HCT116 (cell line): ENCODE results near the gene HES5.

Source experiments
- CEBPB ChIP-seq: IDR thresholded peaks from 2 replicates; pipeline ENCODE4 v1.6.1; 2012; ENCODE audit warnings: low read depth
- EZH2 ChIP-seq: fragments of 200-600 bp; sonication (generic); IDR thresholded peaks from 2 replicates; pipeline ENCODE4 v1.6.1; 2017; ENCODE audit warnings: antibody characterized with exemption, mixed run types
- FOSL1 ChIP-seq: IDR thresholded peaks from 2 replicates; pipeline ENCODE4 v1.6.1; 2012; ENCODE audit warnings: low read depth
- POLR2A ChIP-seq: IDR thresholded peaks from 2 replicates; pipeline ENCODE4 v1.7.0; 2011; ENCODE audit warnings: borderline replicate concordance; ENCODE audit not compliant: insufficient read depth, insufficient read length; ENCODE audit errors: extremely low read depth
- POLR2AphosphoS5 ChIP-seq: IDR thresholded peaks from 2 replicates; pipeline ENCODE4 v1.6.1; 2011; ENCODE audit warnings: mild to moderate bottlenecking, low read depth, low read length, moderate library complexity
- RAD21 ChIP-seq: IDR thresholded peaks from 2 replicates; pipeline ENCODE4 v1.6.1; 2012; ENCODE audit warnings: low read depth, mild to moderate bottlenecking
- SRF ChIP-seq: IDR thresholded peaks from 2 replicates; pipeline ENCODE4 v1.6.1; 2012; ENCODE audit warnings: low read depth
- TCF7L2 ChIP-seq: IDR thresholded peaks from 2 replicates; pipeline ENCODE4 v1.7.0; 2011; ENCODE audit warnings: borderline replicate concordance, inconsistent platforms; ENCODE audit not compliant: insufficient read depth, insufficient read length; ENCODE audit errors: extremely low read depth
- TF ChIP-seq, protein P1 (sequence below), 3 experiments: fragments of 200-600 bp in 1 of 3; sonication (generic) in 1 of 3; IDR thresholded peaks in 2 of 3; conservative IDR thresholded peaks in 1 of 3; 2 replicates each; pipeline ENCODE4 v1.5.1; 2012 to 2017; ENCODE audit warnings: low read depth in 2 of 3, low read length in 2 of 3, antibody characterized with exemption in 1 of 3, borderline replicate concordance in 1 of 3, control low read depth in 1 of 3, mild to moderate bottlenecking in 1 of 3, mixed read lengths in 1 of 3, mixed run types in 1 of 3, moderate library complexity in 1 of 3; ENCODE audit not compliant: insufficient read depth in 1 of 3
- TF ChIP-seq, protein P2 (sequence below): IDR thresholded peaks from 2 replicates; pipeline ENCODE4 v1.6.1; 2012

DNA sequence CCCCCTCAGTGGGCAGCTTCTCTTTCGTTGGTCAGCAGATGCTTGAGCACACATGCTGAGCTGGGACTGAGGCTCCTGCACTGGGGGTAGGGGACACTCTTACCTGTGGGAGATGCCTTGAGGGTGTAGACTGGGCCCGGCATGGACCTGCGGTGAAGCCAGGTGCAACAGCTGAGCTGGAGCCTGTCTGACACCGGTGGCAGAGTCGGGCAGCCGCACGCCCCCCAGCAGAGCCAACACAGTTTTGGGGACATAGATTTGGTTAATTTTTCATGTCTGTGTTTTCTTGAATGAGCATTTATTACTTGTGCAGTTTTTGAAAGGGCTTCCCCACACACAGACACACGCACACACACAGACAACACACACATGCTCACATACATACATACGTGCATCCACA, 5.9 kb upstream of the HES5 start:
- TF ChIP-seq, protein P1, sequence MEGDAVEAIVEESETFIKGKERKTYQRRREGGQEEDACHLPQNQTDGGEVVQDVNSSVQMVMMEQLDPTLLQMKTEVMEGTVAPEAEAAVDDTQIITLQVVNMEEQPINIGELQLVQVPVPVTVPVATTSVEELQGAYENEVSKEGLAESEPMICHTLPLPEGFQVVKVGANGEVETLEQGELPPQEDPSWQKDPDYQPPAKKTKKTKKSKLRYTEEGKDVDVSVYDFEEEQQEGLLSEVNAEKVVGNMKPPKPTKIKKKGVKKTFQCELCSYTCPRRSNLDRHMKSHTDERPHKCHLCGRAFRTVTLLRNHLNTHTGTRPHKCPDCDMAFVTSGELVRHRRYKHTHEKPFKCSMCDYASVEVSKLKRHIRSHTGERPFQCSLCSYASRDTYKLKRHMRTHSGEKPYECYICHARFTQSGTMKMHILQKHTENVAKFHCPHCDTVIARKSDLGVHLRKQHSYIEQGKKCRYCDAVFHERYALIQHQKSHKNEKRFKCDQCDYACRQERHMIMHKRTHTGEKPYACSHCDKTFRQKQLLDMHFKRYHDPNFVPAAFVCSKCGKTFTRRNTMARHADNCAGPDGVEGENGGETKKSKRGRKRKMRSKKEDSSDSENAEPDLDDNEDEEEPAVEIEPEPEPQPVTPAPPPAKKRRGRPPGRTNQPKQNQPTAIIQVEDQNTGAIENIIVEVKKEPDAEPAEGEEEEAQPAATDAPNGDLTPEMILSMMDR (IDR thresholded peaks at IDR 0.05 in 2 of 3, conservative IDR thresholded peaks at IDR 0.05 in 1 of 3; ENCODE audit: borderline replicate concordance in 1 of 3, insufficient read depth in 1 of 3, low read depth in 2 of 3, low read length in 2 of 3) = no peak
- TF ChIP-seq RAD21 (no peak), SRF (no peak), EZH2 (no peak), POLR2A (no peak), CEBPB (no peak), FOSL1 (no peak), POLR2AphosphoS5 (no peak), TCF7L2 (no peak)
- TF ChIP-seq, protein P2, sequence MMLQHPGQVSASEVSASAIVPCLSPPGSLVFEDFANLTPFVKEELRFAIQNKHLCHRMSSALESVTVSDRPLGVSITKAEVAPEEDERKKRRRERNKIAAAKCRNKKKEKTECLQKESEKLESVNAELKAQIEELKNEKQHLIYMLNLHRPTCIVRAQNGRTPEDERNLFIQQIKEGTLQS = no peak
